PC-9 (cell line): Measurements from ENCODE around the gene F7. TPM values are rescaled to one million over a fixed set of nuclear protein-coding genes. Genes with fewer than 3 reads are reported as not detected.

Experiments
- BruUV-seq: library from RNA; stranded (reverse); fragments of 400-500 nt; replicated peaks from 2 replicates; lab custom pipeline; 2021; lab: Mats Ljungman, UMichigan
- CTCF ChIA-PET: fragments of 300-600 bp; sonication (Branson Sonifier 250); formaldehyde crosslinking; loops from one replicate; lab custom pipeline; 2022; ENCODE audit warnings: antibody characterized with exemption; lab: Charles Lee
- POLR2A ChIA-PET: fragments of 300-600 bp; sonication (Branson Sonifier 250); formaldehyde crosslinking; loops from one replicate; lab custom pipeline; 2022; ENCODE audit warnings: antibody characterized with exemption; ENCODE audit not compliant: unreplicated experiment; lab: Charles Lee
- DNase-seq, 2 experiments: peaks; one replicate each; pipeline versions ENCODE4 v3.0.0 to v3.0.0-alpha.2; 2015 to 2022; ENCODE audit warnings: mixed read lengths in 1 of 2
- H2AFZ ChIP-seq: fragments of 200-600 bp; sonication (generic); 2 replicates; pipeline ENCODE4 v1.8.1; 2017; ENCODE audit warnings: antibody characterized with exemption
- H3F3A ChIP-seq: fragments of 200-600 bp; sonication (generic); 2 replicates; pipeline ENCODE4 v1.8.1; 2017; ENCODE audit warnings: antibody characterized with exemption, mild to moderate bottlenecking, low read depth; ENCODE audit not compliant: insufficient read depth
- H3K27ac ChIP-seq: fragments of 200-600 bp; sonication (generic); 2 replicates; pipeline ENCODE4 v1.6.1; 2016; ENCODE audit warnings: mixed run types
- H3K27me3 ChIP-seq: fragments of 200-600 bp; sonication (generic); 2 replicates; pipeline ENCODE4 v1.6.1; 2016; ENCODE audit warnings: low read depth, mixed run types; ENCODE audit not compliant: insufficient read depth
- H3K36me3 ChIP-seq: fragments of 200-600 bp; sonication (generic); 2 replicates; pipeline ENCODE4 v1.6.1; 2016; ENCODE audit warnings: low read depth, mixed run types
- H3K4me1 ChIP-seq: fragments of 200-600 bp; sonication (generic); replicated peaks from 2 replicates; pipeline ENCODE4 v1.6.1; 2016; ENCODE audit warnings: mixed run types; ENCODE audit not compliant: insufficient read depth
- H3K4me2 ChIP-seq: fragments of 200-600 bp; sonication (generic); 2 replicates; pipeline ENCODE4 v1.6.1; 2017; ENCODE audit warnings: mixed run types
- H3K4me3 ChIP-seq: fragments of 200-600 bp; sonication (generic); 2 replicates; pipeline ENCODE4 v1.6.1; 2016; ENCODE audit warnings: mixed run types
- H3K79me2 ChIP-seq: fragments of 200-600 bp; sonication (generic); 2 replicates; pipeline ENCODE4 v1.6.1; 2017; ENCODE audit warnings: low read depth, mixed run types
- H3K9me2 ChIP-seq: fragments of 200-600 bp; sonication (generic); 2 replicates; pipeline ENCODE4 v1.8.1; 2017; ENCODE audit warnings: mild to moderate bottlenecking; ENCODE audit not compliant: insufficient read depth
- H3K9me3 ChIP-seq: fragments of 200-600 bp; sonication (generic); 2 replicates; pipeline ENCODE4 v1.8.1; 2016; ENCODE audit warnings: low read depth; ENCODE audit not compliant: insufficient read depth
- H4K20me1 ChIP-seq: fragments of 200-600 bp; sonication (generic); 2 replicates; pipeline ENCODE4 v1.8.1; 2017; ENCODE audit not compliant: insufficient read depth
- EZH2 ChIP-seq: fragments of 200-600 bp; sonication (generic); IDR thresholded peaks from 2 replicates; pipeline ENCODE4 v1.8.0; 2017; ENCODE audit warnings: antibody characterized with exemption, low read depth
- intact Hi-C: fragments of 100-400 bp; cut with micrococcal nuclease; formaldehyde crosslinking; loops from one replicate; pipeline ENCODE4 v1.10.0; 2022; ENCODE audit not compliant: unreplicated experiment
- total RNA-seq: library from RNA; stranded (reverse); gene quantifications from 2 replicates; pipeline ENCODE4 v1.2.3, GENCODE V29; 2021
- TF ChIP-seq, protein P1 (sequence below): fragments of 200-600 bp; sonication (generic); conservative IDR thresholded peaks from 2 replicates; pipeline ENCODE4 v1.6.1; 2017; ENCODE audit warnings: mixed run types, antibody characterized with exemption, mild to moderate bottlenecking, moderate library complexity

The F7 gene
- total RNA-seq, 1 experiment from 2014 or later: not detected

DNA sequence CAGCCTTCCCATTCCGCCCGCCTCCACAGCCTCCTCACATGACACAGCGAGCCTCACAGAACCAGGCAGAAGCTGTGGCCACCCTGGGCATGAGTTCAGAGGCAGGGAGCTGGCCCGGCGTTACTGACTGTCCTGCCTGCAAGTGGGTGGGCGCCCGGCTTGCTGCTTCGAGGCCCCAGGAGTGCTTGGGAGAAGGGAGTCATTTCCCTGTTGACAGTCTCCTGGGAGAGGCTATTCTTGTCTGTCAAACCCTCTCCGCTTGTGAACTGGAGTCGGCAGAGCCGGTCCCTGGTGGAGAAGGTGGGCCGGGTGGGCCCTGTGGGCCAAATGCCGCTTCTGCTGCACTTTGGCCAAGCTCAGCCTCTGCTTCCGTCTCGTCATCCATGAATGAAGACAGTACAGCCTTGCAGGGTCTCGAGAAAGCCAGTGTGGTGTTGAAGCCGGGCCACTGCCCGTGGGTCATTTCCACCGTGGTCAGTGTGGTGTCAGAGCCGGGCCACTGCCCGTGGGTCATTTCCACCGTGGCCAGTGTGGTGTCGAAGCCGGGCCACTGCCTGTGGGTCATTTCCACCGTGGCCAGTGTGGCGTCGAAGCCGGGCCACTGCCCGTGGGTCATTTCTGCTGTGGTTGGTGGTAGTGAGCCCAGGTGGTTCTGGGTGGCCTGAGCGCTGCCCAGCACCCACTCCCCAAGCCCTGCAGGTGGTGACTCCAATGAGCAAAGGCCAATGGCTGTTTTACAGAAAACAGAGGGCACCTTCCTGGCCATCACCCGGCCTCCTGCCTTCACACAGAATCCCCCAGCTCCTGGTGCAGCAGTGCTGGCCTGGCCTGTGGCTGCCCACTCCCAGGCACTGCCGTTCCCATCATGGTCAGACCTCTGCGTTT, 13.5 kb upstream of the F7 start:
- Histone ChIP-seq H3K4me1 (no peaks in the 10 kb centered on the region), H2AFZ (no peak overlapping the region), H3F3A (no peaks in the 10 kb centered on the region), H3K27me3 (no peaks in the 10 kb centered on the region), H3K79me2 (no peaks in the 10 kb centered on the region), H3K9me2 (no peaks in the 10 kb centered on the region), H3K36me3 (no peaks in the 10 kb centered on the region), H3K4me3 (no peak overlapping the region), H4K20me1 (no peaks in the 10 kb centered on the region), H3K4me2 (no peak overlapping the region), H3K9me3 (no peaks in the 10 kb centered on the region), H3K27ac (no peak overlapping the region)
- ChIA-PET CTCF (no interaction called here), POLR2A (no interaction called here)
- no TSS peak for BruUV-seq
- intact Hi-C loops: no loop called here
- DNase-seq: no peak
- no peak for TF ChIP-seq EZH2
- TF ChIP-seq, protein P1, sequence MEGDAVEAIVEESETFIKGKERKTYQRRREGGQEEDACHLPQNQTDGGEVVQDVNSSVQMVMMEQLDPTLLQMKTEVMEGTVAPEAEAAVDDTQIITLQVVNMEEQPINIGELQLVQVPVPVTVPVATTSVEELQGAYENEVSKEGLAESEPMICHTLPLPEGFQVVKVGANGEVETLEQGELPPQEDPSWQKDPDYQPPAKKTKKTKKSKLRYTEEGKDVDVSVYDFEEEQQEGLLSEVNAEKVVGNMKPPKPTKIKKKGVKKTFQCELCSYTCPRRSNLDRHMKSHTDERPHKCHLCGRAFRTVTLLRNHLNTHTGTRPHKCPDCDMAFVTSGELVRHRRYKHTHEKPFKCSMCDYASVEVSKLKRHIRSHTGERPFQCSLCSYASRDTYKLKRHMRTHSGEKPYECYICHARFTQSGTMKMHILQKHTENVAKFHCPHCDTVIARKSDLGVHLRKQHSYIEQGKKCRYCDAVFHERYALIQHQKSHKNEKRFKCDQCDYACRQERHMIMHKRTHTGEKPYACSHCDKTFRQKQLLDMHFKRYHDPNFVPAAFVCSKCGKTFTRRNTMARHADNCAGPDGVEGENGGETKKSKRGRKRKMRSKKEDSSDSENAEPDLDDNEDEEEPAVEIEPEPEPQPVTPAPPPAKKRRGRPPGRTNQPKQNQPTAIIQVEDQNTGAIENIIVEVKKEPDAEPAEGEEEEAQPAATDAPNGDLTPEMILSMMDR: no peak

DNA sequence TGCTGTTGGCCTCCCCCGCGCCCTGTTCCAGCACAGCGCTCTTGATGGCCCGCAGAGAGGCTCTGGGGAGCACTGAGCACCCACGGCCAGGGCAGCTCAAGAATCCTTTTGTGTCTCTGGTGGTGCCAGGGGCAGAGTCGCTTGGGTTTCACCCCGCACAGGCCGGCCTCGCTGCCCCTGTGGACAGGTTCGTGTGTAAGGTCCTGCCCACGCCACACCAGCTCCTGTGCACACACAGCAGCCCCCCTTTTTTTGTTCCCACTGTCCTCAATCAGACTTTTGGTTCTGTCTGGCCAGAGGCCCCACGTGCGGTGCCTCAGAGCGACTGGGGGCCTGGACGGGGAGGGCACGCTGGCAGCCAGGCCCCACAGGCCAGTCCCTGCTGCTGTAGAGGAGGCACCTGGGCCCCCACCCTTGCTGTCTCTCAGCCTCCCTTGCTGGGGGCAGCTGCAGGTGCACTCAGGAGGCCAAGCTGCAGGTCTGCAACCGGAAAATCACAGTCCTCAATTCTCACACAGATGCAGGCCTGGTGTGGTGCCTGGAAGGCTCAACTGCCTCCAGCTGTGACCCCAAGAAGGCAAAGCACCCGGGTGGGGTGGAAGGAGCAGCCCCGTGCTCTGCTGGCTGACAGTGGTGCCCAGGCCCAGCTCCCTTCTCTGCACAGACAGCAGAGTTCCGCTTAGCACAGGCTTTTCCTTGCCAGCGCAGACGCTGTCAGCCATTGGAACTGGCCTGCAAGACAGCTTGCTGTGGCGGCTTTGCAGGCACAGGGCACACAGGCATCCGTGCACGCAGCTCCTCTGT, 12.6 kb upstream of the F7 start:
- Histone ChIP-seq H3K4me1 (no peaks in the 10 kb centered on the region), H3K9me3 (no peaks in the 10 kb centered on the region), H3F3A (no peaks in the 10 kb centered on the region), H4K20me1 (no peaks in the 10 kb centered on the region), H3K27me3 (no peaks in the 10 kb centered on the region), H3K27ac (no peak overlapping the region), H3K4me2 (no peak overlapping the region), H3K79me2 (no peaks in the 10 kb centered on the region), H3K4me3 (no peak overlapping the region), H3K9me2 (no peaks in the 10 kb centered on the region), H2AFZ (no peak overlapping the region), H3K36me3 (no peaks in the 10 kb centered on the region)
- no peak for DNase-seq
- POLR2A ChIA-PET: no interaction called here
- intact Hi-C loops: no loop called here
- TF ChIP-seq, protein P1: no peak
- no peak for TF ChIP-seq EZH2
- BruUV-seq: no TSS peak
- CTCF ChIA-PET: no interaction called here

DNA sequence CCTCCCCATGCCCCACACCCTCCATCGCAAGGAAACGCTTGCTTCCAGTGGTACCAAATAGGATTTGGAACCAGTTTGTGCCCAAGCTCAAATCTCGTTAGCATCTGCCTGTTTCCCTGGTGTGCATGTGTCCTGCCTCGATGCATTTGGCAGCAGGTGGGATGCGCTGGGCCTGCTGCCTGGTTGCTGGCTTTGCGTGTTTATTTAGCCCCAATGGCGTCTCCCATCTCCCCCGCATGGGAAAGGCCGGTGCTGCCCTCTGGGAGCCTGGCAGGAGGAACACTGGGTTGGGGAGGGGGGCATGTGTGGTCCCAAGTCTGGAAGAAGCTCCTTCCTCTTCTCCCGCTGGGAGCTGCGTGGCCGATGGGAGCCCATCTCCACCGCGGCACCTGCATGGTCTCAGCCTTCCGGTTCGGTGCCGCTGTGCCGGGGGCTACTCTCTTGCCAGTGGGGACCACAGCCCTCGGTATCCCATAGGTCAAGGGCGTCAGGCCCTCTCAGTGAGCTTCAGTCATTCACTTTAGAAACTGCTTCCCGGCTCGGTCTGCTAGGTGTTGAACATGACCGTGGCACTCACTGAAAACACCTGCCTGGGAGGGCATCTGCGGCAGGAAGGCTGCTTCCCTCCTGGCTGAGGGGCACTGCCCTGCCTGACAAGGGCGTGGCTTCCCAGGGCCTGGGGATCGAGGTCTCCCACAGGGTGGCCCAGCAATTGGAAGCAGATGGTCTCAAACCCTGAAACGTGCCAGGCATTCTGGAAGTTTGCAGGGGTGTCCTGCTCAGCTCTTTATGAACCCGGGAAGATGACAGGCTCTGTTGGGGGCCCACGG, 11.8 kb upstream of the F7 start:
- Histone ChIP-seq H3K27ac (no peak overlapping the region), H3K9me2 (no peaks in the 10 kb centered on the region), H3K9me3 (no peaks in the 10 kb centered on the region), H3K4me3 (no peak overlapping the region), H4K20me1 (no peaks in the 10 kb centered on the region), H3K36me3 (no peaks in the 10 kb centered on the region), H2AFZ (no peak overlapping the region), H3F3A (no peaks in the 10 kb centered on the region), H3K4me1 (no peaks in the 10 kb centered on the region), H3K27me3 (no peaks in the 10 kb centered on the region), H3K79me2 (no peaks in the 10 kb centered on the region), H3K4me2 (no peak overlapping the region)
- no peak for DNase-seq
- TF ChIP-seq EZH2: no peak
- TF ChIP-seq, protein P1: no peak
- CTCF ChIA-PET: interaction anchor here (0.5 kb wide), 1 partner anchor 284 kb away, joined by 3 read pairs; no protein-coding TSS in a partner anchor
- POLR2A ChIA-PET: no interaction called here
- intact Hi-C loops: no loop called here
- BruUV-seq: no TSS peak
